ENCODE measurements around the gene ONECUT3. TPM values are rescaled to one million over a fixed set of nuclear protein-coding genes. Genes with fewer than 3 reads are reported as not detected.

ONECUT3 gene
- total RNA-seq, 1 donor from 2014 or later, result 41.9 TPM

DNA sequence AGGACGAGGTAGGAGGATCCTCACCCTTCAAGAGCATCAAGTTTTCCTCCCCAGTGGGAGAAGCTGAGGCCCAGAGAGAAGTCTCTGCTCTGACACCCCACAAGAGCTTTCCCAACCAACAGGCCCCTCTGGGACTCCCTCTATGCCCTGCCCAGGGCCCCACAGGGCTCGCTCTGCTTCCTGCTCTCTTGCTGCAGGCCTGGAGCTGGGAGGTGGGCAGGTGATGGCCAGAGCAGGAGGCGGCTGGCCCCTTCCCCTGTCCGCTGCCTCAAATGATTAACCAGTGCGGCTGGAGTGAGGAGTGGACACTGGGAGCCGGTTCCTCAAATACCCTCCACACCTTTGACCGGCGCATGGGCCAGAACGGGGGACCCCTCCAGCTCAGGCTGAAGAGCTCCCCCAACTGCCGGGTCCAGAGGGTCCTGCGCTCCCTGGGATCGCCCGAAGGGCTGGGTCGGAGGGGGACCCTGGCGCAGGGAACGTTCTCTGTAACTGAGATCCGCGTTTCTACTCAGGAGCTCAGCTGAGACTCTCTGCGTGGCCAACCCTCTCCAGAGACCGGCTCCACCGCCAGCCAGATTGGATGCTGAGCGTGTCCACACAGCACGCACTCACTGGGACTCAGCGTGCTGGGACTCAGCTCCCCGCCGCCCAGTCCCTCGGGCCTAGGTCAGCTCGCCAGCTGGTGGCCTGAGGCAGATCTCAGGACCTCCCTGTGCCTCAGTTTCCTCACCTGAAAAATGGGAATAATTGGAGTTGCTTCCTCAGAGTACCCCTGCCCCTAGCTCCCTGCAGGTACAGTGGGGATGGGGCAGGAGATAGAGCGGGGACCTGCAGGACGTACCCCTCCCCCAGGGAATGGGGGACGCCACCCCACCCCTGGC, 6.7 kb upstream of the ONECUT3 start:
- no peaks in the 10 kb centered on the region for H3K36me3 Mint-ChIP-seq (ENCODE audit: insufficient read depth)
- TF ChIP-seq CTCF (IDR thresholded peaks at IDR 0.05; ENCODE audit: unreplicated experiment), result no peak
- peaks cover 23% of the 10 kb centered on the region for H3K27me3 Mint-ChIP-seq
- no peak for DNase-seq (ENCODE audit: low spot score, unreplicated experiment)
- H3K9me3 Mint-ChIP-seq (ENCODE audit: low read depth), result no peaks in the 10 kb centered on the region
- H3K4me1 Mint-ChIP-seq (ENCODE audit: low read depth), result peaks cover 10% of the 10 kb centered on the region
- peak overlapping the region; percentile 37 for H3K4me3 Mint-ChIP-seq (ENCODE audit: low read depth)
- peak overlapping the region; percentile 96 for H3K27ac Mint-ChIP-seq

DNA sequence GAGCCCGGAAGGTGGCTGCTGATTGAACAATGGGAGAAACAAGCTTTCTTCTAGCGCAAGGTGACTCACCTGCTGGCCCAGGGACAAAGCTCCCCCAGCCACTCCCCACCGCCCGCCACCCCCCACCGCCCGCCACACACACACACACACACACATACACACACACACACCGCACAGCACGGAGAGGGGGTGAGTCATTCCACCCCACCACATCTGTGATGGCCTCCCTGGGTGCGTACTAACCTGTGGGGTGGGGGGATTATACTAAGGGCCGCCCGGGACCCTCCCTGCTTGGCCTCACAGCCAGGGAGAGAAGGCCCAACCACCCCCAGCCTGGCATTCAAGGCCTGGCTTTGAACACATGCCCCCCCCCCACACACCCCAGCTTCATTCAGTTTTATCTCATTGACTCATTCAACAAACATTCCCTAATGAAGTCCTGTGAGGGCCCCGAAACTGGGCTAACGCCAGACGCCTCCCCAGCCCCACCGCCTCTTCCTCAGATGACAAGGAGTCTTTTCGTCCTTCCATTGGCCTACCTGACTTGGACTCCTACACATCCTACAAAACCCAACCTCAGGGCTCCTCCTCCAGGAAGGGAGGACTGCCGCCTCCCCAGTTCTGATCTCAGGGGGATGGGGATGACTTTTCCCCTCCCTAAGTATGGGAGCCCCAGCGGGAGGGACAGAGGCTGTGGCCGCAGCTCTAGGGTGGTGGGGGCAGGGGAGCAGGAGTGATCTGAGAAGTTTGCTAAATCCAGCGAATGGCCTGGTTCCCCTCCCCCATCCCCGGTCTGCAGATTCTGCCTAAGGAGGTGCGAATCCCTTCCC, 5.8 kb upstream of the ONECUT3 start:
- TF ChIP-seq CTCF (IDR thresholded peaks at IDR 0.05; ENCODE audit: unreplicated experiment), result no peak
- Mint-ChIP-seq H3K4me3 (ENCODE audit: low read depth) (peak overlapping the region; percentile 62), H3K27me3 (peaks cover 27% of the 10 kb centered on the region), H3K36me3 (ENCODE audit: insufficient read depth) (no peaks in the 10 kb centered on the region), H3K9me3 (ENCODE audit: low read depth) (no peaks in the 10 kb centered on the region), H3K4me1 (ENCODE audit: low read depth) (peaks cover 10% of the 10 kb centered on the region), H3K27ac (peak overlapping the region; percentile 96)
- no peak for DNase-seq (ENCODE audit: low spot score, unreplicated experiment)

- peak overlapping the region; percentile 62 for H3K4me3 Mint-ChIP-seq (ENCODE audit: low read depth)
- no peak for DNase-seq (ENCODE audit: low spot score, unreplicated experiment)
- H3K36me3 Mint-ChIP-seq (ENCODE audit: insufficient read depth), result no peaks in the 10 kb centered on the region
- peaks cover 10% of the 10 kb centered on the region for H3K4me1 Mint-ChIP-seq (ENCODE audit: low read depth)
- TF ChIP-seq CTCF (IDR thresholded peaks at IDR 0.05; ENCODE audit: unreplicated experiment), result no peak
- H3K27me3 Mint-ChIP-seq, result peaks cover 27% of the 10 kb centered on the region
- H3K27ac Mint-ChIP-seq, result peak overlapping the region; percentile 96
- no peaks in the 10 kb centered on the region for H3K9me3 Mint-ChIP-seq (ENCODE audit: low read depth)
Measured at GRCh38 chr19:1748115-1748872, 5.0 kb upstream of the ONECUT3 start.

- H3K4me1 Mint-ChIP-seq (ENCODE audit: low read depth), result peaks cover 10% of the 10 kb centered on the region
- H3K27me3 Mint-ChIP-seq, result peaks cover 27% of the 10 kb centered on the region
- TF ChIP-seq CTCF (IDR thresholded peaks at IDR 0.05; ENCODE audit: unreplicated experiment), result no peak
- DNase-seq (ENCODE audit: low spot score, unreplicated experiment), result no peak
- H3K36me3 Mint-ChIP-seq (ENCODE audit: insufficient read depth), result no peaks in the 10 kb centered on the region
- no peak overlapping the region for H3K4me3 Mint-ChIP-seq (ENCODE audit: low read depth)
- no peak overlapping the region for H3K27ac Mint-ChIP-seq
- no peaks in the 10 kb centered on the region for H3K9me3 Mint-ChIP-seq (ENCODE audit: low read depth)
Measured at GRCh38 chr19:1748873-1749341, 4.4 kb upstream of the ONECUT3 start.
